GM21825 (cell line): ENCODE measurements around the gene CRTAC1.

Experiments used
- ATAC-seq: cut with Tn5 transposase; IDR thresholded peaks from one replicate; pipeline ENCODE4 v1.9.1; 2021; ENCODE audit warnings: mild to moderate bottlenecking, moderate library complexity; ENCODE audit not compliant: unreplicated experiment

Gene CRTAC1, protein sequence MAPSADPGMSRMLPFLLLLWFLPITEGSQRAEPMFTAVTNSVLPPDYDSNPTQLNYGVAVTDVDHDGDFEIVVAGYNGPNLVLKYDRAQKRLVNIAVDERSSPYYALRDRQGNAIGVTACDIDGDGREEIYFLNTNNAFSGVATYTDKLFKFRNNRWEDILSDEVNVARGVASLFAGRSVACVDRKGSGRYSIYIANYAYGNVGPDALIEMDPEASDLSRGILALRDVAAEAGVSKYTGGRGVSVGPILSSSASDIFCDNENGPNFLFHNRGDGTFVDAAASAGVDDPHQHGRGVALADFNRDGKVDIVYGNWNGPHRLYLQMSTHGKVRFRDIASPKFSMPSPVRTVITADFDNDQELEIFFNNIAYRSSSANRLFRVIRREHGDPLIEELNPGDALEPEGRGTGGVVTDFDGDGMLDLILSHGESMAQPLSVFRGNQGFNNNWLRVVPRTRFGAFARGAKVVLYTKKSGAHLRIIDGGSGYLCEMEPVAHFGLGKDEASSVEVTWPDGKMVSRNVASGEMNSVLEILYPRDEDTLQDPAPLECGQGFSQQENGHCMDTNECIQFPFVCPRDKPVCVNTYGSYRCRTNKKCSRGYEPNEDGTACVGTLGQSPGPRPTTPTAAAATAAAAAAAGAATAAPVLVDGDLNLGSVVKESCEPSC

GRCh38 chr10:98030093-98030821, at the start of gene CRTAC1:
Gene CRTAC1 (minus strand): TSS chr10:98030621. CDS start chr10:98030472, 149 bp downstream.
- ATAC-seq: no peak

DNA sequence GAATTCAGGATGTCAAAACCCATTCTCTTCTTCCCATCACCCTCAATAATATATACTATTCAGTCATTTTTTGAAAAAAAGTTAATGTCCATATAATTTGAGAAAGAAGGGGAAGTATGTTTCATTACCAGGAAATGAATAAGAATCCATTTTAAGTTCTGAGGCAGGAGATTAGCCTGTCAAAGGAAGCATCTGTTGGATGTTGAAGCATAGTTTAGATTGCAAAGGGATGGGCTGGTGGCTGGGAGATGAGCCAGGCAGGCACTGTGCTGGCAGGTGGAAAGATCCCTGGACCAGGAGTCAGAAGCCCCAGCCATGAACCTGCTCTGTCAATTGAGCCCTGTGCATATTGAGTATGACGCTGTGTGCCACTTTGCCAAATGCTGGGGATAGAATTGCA, 48.4 kb upstream of the CRTAC1 start:
- ATAC-seq: no peak

DNA sequence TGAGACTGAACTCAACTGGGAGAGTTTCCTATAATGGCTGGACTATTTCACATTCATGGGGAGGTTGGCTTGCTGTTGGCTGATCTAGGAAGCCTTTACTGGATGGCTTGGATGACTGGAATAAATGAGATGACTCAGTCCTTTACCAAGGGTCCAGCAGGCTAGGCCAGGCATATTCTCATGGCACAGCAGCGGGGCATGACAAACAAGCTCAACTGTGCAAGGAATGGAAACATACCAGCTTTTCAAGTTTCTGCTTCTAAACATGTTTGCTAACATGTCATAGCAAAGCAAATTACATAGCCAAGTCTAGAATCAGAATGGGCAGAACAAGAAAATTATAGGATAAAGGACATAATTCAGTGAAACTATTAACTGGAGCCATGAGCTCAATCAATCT, 46.8 kb upstream of the CRTAC1 start:
- no peak for ATAC-seq

GRCh38 chr10:98076086-98076485, 45.7 kb upstream of the CRTAC1 start:
- no peak for ATAC-seq

- no peak for ATAC-seq
Observed at GRCh38 chr10:98074315-98074911, 44.0 kb upstream of the CRTAC1 start.

GRCh38 chr10:98067165-98067564, 36.7 kb upstream of the CRTAC1 start:
- no peak for ATAC-seq

GRCh38 chr10:98063740-98064027, 33.3 kb upstream of the CRTAC1 start:
- no peak for ATAC-seq

- ATAC-seq: no peak
Observed at GRCh38 chr10:98062424-98062823, 32.0 kb upstream of the CRTAC1 start.

GRCh38 chr10:98060079-98060478, 29.7 kb upstream of the CRTAC1 start:
- no peak for ATAC-seq

GRCh38 chr10:98058295-98058694, 27.9 kb upstream of the CRTAC1 start:
- ATAC-seq: no peak

DNA sequence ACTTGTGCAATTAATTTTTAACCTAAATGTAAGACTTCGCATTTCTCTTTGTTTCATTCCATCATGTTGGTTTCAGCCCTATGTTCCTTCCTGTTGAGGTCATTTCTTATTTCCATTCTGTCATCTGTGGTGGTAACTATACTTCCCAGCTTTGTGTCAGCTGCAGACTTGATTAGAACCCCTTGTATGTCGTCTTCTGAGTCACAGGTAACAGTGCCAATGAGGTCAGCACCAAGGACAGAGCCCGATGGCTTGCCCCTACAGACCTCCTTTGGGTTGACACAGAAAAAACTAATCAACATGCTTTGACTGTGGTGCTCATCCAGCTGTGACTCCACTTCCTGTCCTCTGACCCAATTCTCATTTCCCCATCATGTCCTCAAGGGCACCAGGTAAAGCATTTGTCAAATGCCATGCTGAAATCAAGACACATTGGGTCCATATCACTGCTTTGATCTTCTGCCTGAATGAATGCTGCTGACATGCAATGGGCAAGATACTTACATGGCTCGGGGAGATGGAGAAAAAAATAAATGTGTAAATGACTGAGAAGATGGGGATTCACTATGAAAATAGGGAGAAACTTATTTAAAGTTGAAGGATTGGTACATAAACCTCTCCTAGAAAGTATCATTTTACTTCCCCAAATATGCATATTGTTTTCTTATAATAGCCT, 25.6 kb upstream of the CRTAC1 start:
- ATAC-seq: no peak

DNA sequence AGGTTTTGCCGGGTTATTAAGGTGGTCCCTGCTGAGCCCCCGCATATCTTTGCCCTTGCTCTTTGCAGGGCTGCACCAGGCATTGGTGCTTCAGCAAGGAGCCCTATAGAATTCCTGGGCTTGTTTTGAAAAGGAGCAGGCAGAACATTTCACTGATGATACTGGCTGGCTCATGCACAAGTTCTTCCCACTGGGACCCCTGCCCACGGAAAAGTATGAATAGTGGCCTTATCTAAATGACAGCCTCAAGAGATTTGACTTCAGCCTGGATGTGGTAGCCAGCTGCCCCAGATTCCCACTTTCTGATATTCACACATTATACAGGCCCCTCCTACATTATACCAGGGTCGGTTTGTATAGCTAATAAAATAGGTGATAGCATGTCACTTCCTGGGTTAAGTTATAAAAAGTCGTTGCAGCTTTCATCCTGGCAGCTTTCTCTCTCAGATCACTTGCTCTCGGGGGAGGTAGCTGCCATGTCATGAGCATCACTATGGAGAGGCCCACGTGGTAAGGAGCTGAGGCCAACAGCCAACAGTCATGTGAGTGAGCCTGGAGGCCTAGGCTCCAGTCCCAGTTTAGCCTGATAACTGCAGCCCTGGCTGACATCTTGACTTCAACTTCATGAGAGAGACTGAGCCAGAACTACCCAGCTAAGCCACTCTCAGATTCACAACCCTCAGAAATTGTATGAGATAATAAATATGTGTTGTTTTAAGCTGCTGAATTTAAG, 16.8 kb upstream of the CRTAC1 start:
- ATAC-seq: no peak

DNA sequence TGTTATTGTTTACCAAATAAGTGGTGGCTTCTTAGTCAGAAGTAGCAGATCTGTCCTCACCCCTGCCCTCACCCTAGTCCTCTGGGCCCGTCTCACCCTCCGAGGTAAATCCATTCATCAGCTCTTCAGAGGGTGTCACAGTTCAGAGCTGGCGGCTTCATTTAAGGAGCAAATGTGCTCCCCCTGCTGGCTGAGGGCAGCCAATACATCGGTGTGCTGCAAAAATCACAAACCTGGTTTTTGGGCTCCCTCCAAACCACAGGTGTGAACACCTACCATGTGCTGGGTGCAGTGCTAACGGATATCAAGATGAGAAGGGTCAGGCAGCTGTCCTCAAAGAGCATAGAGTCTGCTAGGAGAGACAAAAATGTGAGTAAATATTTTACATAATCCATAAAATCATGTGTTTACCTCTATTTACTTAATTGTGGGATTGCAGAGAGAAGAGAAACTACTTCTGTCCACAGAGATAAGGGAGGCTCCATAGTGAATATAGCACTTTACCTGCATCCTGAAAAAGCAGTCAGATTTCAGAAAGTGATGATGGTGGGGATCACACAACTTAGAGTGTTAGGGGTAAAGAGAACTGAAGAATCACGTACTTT, 15.5 kb upstream of the CRTAC1 start:
- ATAC-seq: no peak

GRCh38 chr10:98041352-98042043, 11.1 kb upstream of the CRTAC1 start:
- no peak for ATAC-seq

DNA sequence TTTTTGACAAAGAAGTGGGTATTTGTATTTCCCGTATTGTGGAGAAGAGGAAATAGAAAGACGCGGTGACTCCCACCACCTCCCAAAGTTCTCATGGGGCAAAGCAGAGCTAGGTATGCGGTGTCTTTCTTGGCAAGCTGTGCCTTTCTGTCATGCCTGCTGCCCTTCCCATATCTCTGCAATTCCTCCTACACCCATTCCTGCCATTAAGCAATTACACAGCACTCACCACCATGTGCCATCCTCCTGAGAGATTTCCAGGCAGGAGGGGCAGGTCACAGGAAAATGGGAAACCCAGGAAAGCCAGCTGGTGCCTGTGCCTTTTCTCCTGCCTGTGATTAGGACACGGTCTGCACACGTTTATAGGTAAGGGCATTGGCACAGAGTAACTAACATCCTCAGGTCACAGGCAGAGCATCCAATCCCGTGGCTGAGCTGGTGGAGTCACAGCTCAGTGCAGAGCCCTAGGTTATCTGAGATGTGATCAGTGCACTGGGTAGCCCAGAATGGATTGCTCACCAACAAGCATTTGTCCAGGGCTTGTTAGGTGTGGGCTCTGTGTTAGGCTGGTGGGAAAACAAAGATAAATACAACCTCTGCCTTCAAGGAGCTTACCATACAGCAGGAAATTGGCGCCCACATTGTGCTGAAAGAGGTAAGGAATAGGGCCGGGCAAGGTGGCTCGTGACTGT, 9.4 kb upstream of the CRTAC1 start:
- no peak for ATAC-seq

DNA sequence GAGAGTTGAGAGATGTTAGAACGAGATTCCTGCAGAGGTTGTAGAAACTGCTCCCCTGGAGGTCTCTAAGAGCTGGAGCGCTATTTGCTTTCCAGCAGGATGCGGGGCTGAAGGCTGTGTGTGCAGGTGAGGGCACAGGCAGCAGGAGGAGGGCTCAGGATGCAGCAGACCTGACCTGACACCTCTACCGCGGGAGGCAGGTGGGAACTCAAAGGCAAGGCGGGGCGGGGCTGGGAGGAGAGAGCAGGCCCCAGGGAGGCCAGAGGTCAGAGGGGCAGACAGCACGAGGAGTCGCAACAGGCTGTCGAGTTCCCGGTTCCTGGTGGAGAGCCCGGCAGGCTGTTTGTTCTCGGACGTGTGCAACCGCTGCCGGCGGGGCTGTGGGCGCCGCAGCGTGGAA, 7.9 kb upstream of the CRTAC1 start:
- ATAC-seq: no peak

GRCh38 chr10:98035599-98035998, 5.2 kb upstream of the CRTAC1 start:
- no peak for ATAC-seq

- no peak for ATAC-seq
Observed at GRCh38 chr10:98033515-98033914, 3.1 kb upstream of the CRTAC1 start.

GRCh38 chr10:98031440-98031839, 1.0 kb upstream of the CRTAC1 start:
- no peak for ATAC-seq
